Measurements from ENCODE around the gene CTNND2. TPM values are rescaled to one million over a fixed set of nuclear protein-coding genes. Genes with fewer than 3 reads are reported as not detected.

Gene CTNND2
- polyA plus RNA-seq, 1 of the 3 experiments (the other 2 are of a cell fraction): not detected

GRCh38 chr5:11363631-11364178 is 540.5 kb downstream of the CTNND2 start (continued):
- TF ChIP-seq TCF12 (IDR thresholded peaks at IDR 0.05) (no peak), FOXJ3 (CRISPR knock-in tag; IDR thresholded peaks at IDR 0.05) (no peak), YY1 (IDR thresholded peaks at IDR 0.05; ENCODE audit: low read depth) (no peak), CHD2 (IDR thresholded peaks at IDR 0.05; ENCODE audit: low read length, partially characterized antibody) (peak; percentile 53), POLR2AphosphoS5 (IDR thresholded peaks at IDR 0.05; ENCODE audit: low read depth, low read length) (no peak), NRF1 (IDR thresholded peaks at IDR 0.05; ENCODE audit: low read depth, low read length) (no peak), MXI1 (IDR thresholded peaks at IDR 0.05; ENCODE audit: low read depth, low read length) (0 out of 2 replicates have a peak, but pooled peaks have one; percentile 12), RXRA (IDR thresholded peaks at IDR 0.05; ENCODE audit: borderline replicate concordance, low read depth) (no peak)
- TF ChIP-seq, protein P1, sequence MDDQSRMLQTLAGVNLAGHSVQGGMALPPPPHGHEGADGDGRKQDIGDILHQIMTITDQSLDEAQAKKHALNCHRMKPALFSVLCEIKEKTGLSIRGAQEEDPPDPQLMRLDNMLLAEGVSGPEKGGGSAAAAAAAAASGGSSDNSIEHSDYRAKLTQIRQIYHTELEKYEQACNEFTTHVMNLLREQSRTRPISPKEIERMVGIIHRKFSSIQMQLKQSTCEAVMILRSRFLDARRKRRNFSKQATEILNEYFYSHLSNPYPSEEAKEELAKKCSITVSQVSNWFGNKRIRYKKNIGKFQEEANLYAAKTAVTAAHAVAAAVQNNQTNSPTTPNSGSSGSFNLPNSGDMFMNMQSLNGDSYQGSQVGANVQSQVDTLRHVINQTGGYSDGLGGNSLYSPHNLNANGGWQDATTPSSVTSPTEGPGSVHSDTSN (IDR thresholded peaks at IDR 0.05): no peak
- TF ChIP-seq, protein P2, sequence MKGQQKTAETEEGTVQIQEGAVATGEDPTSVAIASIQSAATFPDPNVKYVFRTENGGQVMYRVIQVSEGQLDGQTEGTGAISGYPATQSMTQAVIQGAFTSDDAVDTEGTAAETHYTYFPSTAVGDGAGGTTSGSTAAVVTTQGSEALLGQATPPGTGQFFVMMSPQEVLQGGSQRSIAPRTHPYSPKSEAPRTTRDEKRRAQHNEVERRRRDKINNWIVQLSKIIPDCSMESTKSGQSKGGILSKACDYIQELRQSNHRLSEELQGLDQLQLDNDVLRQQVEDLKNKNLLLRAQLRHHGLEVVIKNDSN (IDR thresholded peaks at IDR 0.05; ENCODE audit: borderline replicate concordance, low read depth): no peak

DNA sequence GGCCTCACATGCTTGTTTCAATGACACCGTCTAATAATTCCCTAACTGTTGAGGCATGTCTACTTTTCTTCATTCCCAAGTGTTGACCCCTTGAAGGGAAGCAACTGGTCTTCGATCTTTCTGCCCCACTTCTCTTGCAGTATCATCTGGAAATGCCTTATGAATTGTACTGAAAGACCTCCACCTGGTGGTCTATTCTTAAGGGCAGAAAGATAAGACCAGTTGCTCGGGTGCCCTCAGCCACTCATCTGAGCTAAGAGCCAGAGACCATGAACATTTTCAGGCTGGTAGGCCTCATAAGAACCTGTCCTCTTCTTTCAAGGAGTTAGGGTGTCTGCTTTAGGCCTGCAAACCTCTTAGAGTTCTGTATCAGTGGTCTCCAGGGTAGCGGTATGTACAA is 542.5 kb downstream of the CTNND2 start:
- no peaks in the 10 kb centered on the region for H4K20me1 ChIP-seq (ENCODE audit: insufficient read depth)
- ChIA-PET POLR2A (no interaction called here), CTCF (no interaction called here)
- H3K9ac ChIP-seq: no peak overlapping the region
- no peaks in the 10 kb centered on the region for H3K9me2 ChIP-seq
- no peaks in the 10 kb centered on the region for H3K36me3 ChIP-seq (replicated peaks in 1 of 2; ENCODE audit: control insufficient read depth in 1 of 2, insufficient read depth in 2 of 2, low read length in 1 of 2)
- DNase-seq: no peak
- no peaks in the 10 kb centered on the region for H3F3A ChIP-seq (replicated peaks; ENCODE audit: insufficient read depth)
- no peaks in the 10 kb centered on the region for H3K27me3 ChIP-seq (ENCODE audit: insufficient read depth)
- H2AFZ ChIP-seq (ENCODE audit: low read depth): no peak overlapping the region
- no peak overlapping the region for H3K4me3 ChIP-seq (ENCODE audit: low read depth in 2 of 2, low read length in 1 of 2)
- TF ChIP-seq EZH2phosphoT487 (IDR thresholded peaks at IDR 0.05; ENCODE audit: borderline replicate concordance, low read depth) (no peak), ELF1 (IDR thresholded peaks at IDR 0.05) (no peak), NFIC (IDR thresholded peaks at IDR 0.05; ENCODE audit: borderline replicate concordance) (no peak), FOXJ3 (CRISPR knock-in tag; IDR thresholded peaks at IDR 0.05) (no peak), MEF2A (IDR thresholded peaks at IDR 0.05; ENCODE audit: borderline replicate concordance, low read depth) (no peak), EP300 (IDR thresholded peaks at IDR 0.05; ENCODE audit: borderline replicate concordance in 1 of 2, low read depth in 1 of 2, low read length in 1 of 2) (no peak), FOXM1 (IDR thresholded peaks at IDR 0.05; ENCODE audit: low read depth) (no peak), NRF1 (IDR thresholded peaks at IDR 0.05; ENCODE audit: low read depth, low read length) (no peak), GATA2 (CRISPR knock-in tag; IDR thresholded peaks at IDR 0.05) (no peak), SMC3 (IDR thresholded peaks at IDR 0.05; ENCODE audit: low read depth, low read length) (no peak), CHD2 (IDR thresholded peaks at IDR 0.05; ENCODE audit: low read length, partially characterized antibody) (no peak), FOSL2 (IDR thresholded peaks at IDR 0.05; ENCODE audit: borderline replicate concordance, low read depth) (no peak), RXRA (IDR thresholded peaks at IDR 0.05; ENCODE audit: borderline replicate concordance, low read depth) (no peak)
- TF ChIP-seq, protein P2 (IDR thresholded peaks at IDR 0.05; ENCODE audit: borderline replicate concordance, low read depth): no peak
- H3K27ac ChIP-seq (ENCODE audit: low read depth in 2 of 2, low read length in 1 of 2): no peak overlapping the region
- 50% methylated on average over 4 of the region's 4 CpGs for WGBS (ENCODE audit: low lambda C conversion rate)
- no peaks in the 10 kb centered on the region for H3K4me1 ChIP-seq (ENCODE audit: control insufficient read depth in 1 of 2, insufficient read depth in 2 of 2, low read depth in 1 of 2, low read length in 1 of 2)
- H3K79me2 ChIP-seq (ENCODE audit: insufficient read depth): no peaks in the 10 kb centered on the region
- H3K4me2 ChIP-seq: no peak overlapping the region
- no peaks in the 10 kb centered on the region for H3K9me3 ChIP-seq

Data from SK-N-SH (cell line).